HepG2 (cell line): ENCODE results near the gene EEIG1. TPM values are rescaled to one million over a fixed set of nuclear protein-coding genes. Genes with fewer than 3 reads are reported as not detected.

Experiments
- SMYD3 ChIP-seq: sonication (generic); formaldehyde crosslinking; IDR thresholded peaks from 2 replicates; pipeline ENCODE4 v1.8.1; 2023; ENCODE audit warnings: mild to moderate bottlenecking, missing genetic modification reagents
- SOX5 ChIP-seq: IDR thresholded peaks from 2 replicates; pipeline ENCODE4 v1.6.1; 2016; ENCODE audit warnings: borderline replicate concordance
- STAG1 ChIP-seq: sonication (generic); formaldehyde crosslinking; IDR thresholded peaks from 2 replicates; pipeline ENCODE4 v1.4.0; 2020; ENCODE audit warnings: missing genetic modification reagents
- TGIF2 ChIP-seq: IDR thresholded peaks from 2 replicates; pipeline ENCODE4 v1.6.1; 2016; ENCODE audit warnings: control low read depth, missing compliant biosample characterization
- ZNF629 ChIP-seq: sonication (generic); formaldehyde crosslinking; conservative IDR thresholded peaks from 2 replicates; pipeline ENCODE4 v1.5.0; 2020; ENCODE audit warnings: missing genetic modification reagents
- polyA plus RNA-seq, 8 experiments: library from polyadenylated mRNA; depleted of rRNA in 3 of 8; stranded (reverse) in 7 of 8; unstranded in 1 of 8; fragments of >200 nt; fragmentation: Illumina TruSeq in 4 of 8; extraction: Trizol in 4 of 8; gene quantifications; 2 replicates each; pipeline versions ENCODE4 v1.2.1 to v1.2.3, GENCODE V29; 2011 to 2016; ENCODE audit warnings: low read depth in 4 of 8, missing spikeins in 1 of 8, mixed read lengths in 1 of 8; ENCODE audit not compliant: insufficient read depth in 1 of 8
- total RNA-seq, 5 experiments: library from RNA; depleted of rRNA; stranded (reverse); fragments of >200 nt; fragmentation: Illumina TruSeq; extraction: Trizol; gene quantifications; 2 replicates each; pipeline ENCODE4 v1.2.3, GENCODE V29; 2016; ENCODE audit warnings: low read depth in 1 of 5
- TF ChIP-seq, protein P1 (sequence below), 2 experiments: fragments of 450-650 bp in 1 of 2; sonication (generic) in 1 of 2; formaldehyde crosslinking; IDR thresholded peaks; 2 replicates each; pipeline versions ENCODE4 v1.5.0 to v1.8.0; 2020 to 2022; ENCODE audit warnings: mild to moderate bottlenecking in 1 of 2, missing genetic modification reagents in 1 of 2
- TF ChIP-seq, protein P2 (sequence below): sonication (generic); formaldehyde crosslinking; IDR thresholded peaks from 2 replicates; pipeline ENCODE4 v1.5.1; 2020; ENCODE audit warnings: missing genetic modification reagents, mild to moderate bottlenecking, borderline replicate concordance
- TF ChIP-seq, protein P3 (sequence below): sonication (generic); formaldehyde crosslinking; IDR thresholded peaks from 2 replicates; pipeline ENCODE4 v1.5.0; 2020; ENCODE audit warnings: missing genetic modification reagents, mild to moderate bottlenecking, borderline replicate concordance
- TF ChIP-seq, protein P4 (sequence below): sonication (generic); formaldehyde crosslinking; IDR thresholded peaks from 2 replicates; pipeline ENCODE4 v1.4.0; 2020; ENCODE audit warnings: low read depth, mild to moderate bottlenecking, missing genetic modification reagents
- TF ChIP-seq, protein P5 (sequence below): sonication (generic); formaldehyde crosslinking; IDR thresholded peaks from 2 replicates; pipeline ENCODE4 v1.4.0; 2020; ENCODE audit warnings: missing genetic modification reagents
- TF ChIP-seq, protein P6 (sequence below): IDR thresholded peaks from 2 replicates; pipeline ENCODE4 v1.6.1; 2016; ENCODE audit warnings: mild to moderate bottlenecking

EEIG1 gene
- total and polyA plus RNA-seq, 2 of the 13 experiments (the other 11 are each of a cell fraction or from before 2014, with no cell fraction given), result 16.6 to 25.2 TPM

DNA sequence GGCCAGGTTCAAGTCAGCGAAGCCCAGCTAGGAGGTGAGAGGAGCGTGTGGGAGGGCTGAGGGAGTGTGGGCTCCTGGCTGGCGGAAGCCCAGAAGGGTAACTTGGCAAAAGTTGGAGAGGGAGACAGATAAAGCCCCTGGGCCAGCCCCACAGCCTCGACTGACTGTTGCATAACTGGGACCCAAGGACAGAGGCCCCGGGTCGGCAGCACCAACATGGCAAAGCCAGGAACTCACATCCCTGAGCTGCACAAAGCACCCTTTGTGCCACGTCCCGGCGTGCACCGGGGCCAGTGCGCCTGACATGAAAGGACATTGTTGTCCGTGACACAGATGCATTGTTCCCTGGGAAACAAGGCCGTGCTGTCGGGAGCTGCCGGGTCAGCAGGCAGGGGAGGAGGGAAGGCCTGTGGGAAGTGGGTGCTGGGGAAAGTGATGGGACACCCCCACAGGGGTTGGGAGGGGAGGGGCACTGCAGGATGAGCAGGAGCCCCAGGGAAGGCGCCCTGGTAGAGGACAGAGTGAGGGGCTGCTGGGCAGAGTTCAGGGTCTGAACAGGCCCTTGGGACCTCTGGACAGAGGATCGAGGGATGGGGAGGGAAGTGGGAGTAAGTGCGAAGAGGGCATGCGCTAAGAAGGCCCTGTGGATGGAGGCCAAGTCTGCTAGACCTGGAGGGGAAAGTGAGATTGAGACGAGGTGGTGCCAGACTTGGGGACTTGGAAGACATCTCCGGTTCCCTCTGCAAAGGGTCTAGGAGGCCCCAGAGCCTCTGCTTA is 30.1 kb downstream of the EEIG1 start (continued):
- TF ChIP-seq SMYD3, result peak; percentile 7; the same call in 1 of the 2 replicates
- TF ChIP-seq ZNF629, result no peak; the same call in 1 of the 2 replicates
- TF ChIP-seq, protein P1, sequence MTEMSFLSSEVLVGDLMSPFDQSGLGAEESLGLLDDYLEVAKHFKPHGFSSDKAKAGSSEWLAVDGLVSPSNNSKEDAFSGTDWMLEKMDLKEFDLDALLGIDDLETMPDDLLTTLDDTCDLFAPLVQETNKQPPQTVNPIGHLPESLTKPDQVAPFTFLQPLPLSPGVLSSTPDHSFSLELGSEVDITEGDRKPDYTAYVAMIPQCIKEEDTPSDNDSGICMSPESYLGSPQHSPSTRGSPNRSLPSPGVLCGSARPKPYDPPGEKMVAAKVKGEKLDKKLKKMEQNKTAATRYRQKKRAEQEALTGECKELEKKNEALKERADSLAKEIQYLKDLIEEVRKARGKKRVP (CRISPR knock-in tag; IDR thresholded peaks at IDR 0.05), result peak in 1 of 2 experiments; percentile 73; a peak in 2 of 4 replicates
- TF ChIP-seq, protein P2, sequence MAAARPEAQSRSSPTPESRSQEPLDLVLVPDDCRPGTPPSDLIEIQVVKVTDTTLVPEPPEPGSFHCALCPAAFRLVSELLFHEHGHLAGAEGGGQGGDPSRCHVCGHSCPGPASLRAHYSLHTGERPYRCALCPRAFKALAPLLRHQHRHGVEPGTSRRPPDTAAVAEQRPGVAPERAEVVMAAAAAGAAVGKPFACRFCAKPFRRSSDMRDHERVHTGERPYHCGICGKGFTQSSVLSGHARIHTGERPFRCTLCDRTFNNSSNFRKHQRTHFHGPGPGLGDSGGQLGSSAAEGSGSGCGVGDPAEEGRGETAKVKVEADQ (CRISPR knock-in tag), result peak; percentile 76
- TF ChIP-seq SOX5 (CRISPR knock-in tag), result peak; percentile 100
- peak; percentile 89; the same call in 1 of the 2 replicates for TF ChIP-seq TGIF2 (CRISPR knock-in tag)
- TF ChIP-seq, protein P3, sequence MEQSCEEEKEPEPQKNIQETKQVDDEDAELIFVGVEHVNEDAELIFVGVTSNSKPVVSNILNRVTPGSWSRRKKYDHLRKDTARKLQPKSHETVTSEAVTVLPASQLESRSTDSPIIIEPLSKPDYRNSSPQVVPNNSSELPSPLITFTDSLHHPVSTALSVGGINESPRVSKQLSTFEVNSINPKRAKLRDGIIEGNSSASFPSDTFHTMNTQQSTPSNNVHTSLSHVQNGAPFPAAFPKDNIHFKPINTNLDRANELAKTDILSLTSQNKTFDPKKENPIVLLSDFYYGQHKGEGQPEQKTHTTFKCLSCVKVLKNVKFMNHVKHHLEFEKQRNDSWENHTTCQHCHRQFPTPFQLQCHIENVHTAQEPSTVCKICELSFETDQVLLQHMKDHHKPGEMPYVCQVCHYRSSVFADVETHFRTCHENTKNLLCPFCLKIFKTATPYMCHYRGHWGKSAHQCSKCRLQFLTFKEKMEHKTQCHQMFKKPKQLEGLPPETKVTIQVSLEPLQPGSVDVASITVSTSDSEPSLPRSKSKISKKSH (CRISPR knock-in tag), result peak; percentile 76; the same call in 1 of the 2 replicates
- TF ChIP-seq, protein P4, sequence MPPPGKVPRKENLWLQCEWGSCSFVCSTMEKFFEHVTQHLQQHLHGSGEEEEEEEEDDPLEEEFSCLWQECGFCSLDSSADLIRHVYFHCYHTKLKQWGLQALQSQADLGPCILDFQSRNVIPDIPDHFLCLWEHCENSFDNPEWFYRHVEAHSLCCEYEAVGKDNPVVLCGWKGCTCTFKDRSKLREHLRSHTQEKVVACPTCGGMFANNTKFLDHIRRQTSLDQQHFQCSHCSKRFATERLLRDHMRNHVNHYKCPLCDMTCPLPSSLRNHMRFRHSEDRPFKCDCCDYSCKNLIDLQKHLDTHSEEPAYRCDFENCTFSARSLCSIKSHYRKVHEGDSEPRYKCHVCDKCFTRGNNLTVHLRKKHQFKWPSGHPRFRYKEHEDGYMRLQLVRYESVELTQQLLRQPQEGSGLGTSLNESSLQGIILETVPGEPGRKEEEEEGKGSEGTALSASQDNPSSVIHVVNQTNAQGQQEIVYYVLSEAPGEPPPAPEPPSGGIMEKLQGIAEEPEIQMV (CRISPR knock-in tag), result peak; percentile 73
- TF ChIP-seq STAG1 (CRISPR knock-in tag), result 0 out of 2 replicates have a peak, but pooled peaks have one; percentile 7
- TF ChIP-seq, protein P5, sequence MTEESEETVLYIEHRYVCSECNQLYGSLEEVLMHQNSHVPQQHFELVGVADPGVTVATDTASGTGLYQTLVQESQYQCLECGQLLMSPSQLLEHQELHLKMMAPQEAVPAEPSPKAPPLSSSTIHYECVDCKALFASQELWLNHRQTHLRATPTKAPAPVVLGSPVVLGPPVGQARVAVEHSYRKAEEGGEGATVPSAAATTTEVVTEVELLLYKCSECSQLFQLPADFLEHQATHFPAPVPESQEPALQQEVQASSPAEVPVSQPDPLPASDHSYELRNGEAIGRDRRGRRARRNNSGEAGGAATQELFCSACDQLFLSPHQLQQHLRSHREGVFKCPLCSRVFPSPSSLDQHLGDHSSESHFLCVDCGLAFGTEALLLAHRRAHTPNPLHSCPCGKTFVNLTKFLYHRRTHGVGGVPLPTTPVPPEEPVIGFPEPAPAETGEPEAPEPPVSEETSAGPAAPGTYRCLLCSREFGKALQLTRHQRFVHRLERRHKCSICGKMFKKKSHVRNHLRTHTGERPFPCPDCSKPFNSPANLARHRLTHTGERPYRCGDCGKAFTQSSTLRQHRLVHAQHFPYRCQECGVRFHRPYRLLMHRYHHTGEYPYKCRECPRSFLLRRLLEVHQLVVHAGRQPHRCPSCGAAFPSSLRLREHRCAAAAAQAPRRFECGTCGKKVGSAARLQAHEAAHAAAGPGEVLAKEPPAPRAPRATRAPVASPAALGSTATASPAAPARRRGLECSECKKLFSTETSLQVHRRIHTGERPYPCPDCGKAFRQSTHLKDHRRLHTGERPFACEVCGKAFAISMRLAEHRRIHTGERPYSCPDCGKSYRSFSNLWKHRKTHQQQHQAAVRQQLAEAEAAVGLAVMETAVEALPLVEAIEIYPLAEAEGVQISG, result peak; percentile 88
- TF ChIP-seq, protein P6, sequence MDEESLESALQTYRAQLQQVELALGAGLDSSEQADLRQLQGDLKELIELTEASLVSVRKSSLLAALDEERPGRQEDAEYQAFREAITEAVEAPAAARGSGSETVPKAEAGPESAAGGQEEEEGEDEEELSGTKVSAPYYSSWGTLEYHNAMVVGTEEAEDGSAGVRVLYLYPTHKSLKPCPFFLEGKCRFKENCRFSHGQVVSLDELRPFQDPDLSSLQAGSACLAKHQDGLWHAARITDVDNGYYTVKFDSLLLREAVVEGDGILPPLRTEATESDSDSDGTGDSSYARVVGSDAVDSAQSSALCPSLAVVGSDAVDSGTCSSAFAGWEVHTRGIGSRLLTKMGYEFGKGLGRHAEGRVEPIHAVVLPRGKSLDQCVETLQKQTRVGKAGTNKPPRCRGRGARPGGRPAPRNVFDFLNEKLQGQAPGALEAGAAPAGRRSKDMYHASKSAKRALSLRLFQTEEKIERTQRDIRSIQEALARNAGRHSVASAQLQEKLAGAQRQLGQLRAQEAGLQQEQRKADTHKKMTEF (CRISPR knock-in tag), result peak; percentile 96
